ENCODE data around the gene JMY. TPM values are rescaled to one million over a fixed set of nuclear protein-coding genes. Genes with fewer than 3 reads are reported as not detected.

Gene JMY
- total and polyA plus RNA-seq, 4 donors: 14.3 to 39.4 (median 21.7) TPM

DNA sequence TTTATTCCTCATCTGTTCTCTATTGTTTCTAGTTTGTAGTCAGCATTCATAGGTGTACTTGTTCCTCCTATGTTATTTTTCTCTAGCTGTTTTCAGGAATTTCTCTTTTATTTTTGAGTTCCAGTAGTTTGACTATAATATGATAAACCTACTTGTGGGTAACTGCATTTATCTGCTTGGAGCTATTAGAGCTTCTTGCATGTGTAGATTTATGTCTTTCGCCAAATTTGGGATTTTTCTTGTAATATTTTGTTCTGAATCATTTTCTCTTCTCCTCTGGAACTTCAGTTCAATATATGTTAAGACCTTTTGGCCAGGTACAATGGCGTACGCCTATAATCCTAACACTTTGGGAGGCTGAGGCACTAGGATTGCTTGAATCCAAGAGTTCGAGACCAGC is 37.4 kb downstream of the JMY start:
- DNase-seq (ENCODE audit: low read depth in 4 of 6, low spot score in 6 of 6): no peak
- Histone ChIP-seq H3K4me3 (ENCODE audit: low read depth, low read length) (no peak overlapping the region), H3K4me1 (ENCODE audit: control insufficient read depth, insufficient read depth, low read length) (no peaks in the 10 kb centered on the region), H3K36me3 (ENCODE audit: control insufficient read depth, insufficient read depth, low read length) (peaks cover under 1% of the 10 kb centered on the region), H3K9me3 (ENCODE audit: control insufficient read depth, insufficient read depth, low read length) (no peaks in the 10 kb centered on the region), H3K27me3 (ENCODE audit: control insufficient read depth, insufficient read depth, low read length) (no peaks in the 10 kb centered on the region), H3K27ac (ENCODE audit: low read depth, low read length) (no peak overlapping the region)
- WGBS (ENCODE audit: insufficient coverage): 92% methylated on average over 2 of the region's 4 CpGs

GRCh38 chr5:79284846-79285245 is 48.9 kb downstream of the JMY start:
- no CpG with 5 or more reads among the region's 3 CpGs for WGBS (ENCODE audit: insufficient coverage)
- no peak overlapping the region for H3K27ac ChIP-seq (ENCODE audit: low read depth, low read length)
- DNase-seq (ENCODE audit: low read depth in 4 of 6, low spot score in 6 of 6): no peak

GRCh38 chr5:79285285-79285684 is 49.4 kb downstream of the JMY start:
- no peaks in the 10 kb centered on the region for H3K36me3 ChIP-seq (ENCODE audit: control insufficient read depth, insufficient read depth, low read length)
- H3K4me1 ChIP-seq (ENCODE audit: control insufficient read depth, insufficient read depth, low read length): peaks cover 2% of the 10 kb centered on the region
- DNase-seq (ENCODE audit: low read depth in 4 of 6, low spot score in 6 of 6): no peak
- WGBS (ENCODE audit: insufficient coverage): 100% methylated on average over 1 of the region's 3 CpGs
- H3K4me3 ChIP-seq (ENCODE audit: low read depth, low read length): no peak overlapping the region
- no peaks in the 10 kb centered on the region for H3K9me3 ChIP-seq (ENCODE audit: control insufficient read depth, insufficient read depth, low read length)
- no peak overlapping the region for H3K27ac ChIP-seq (ENCODE audit: low read depth, low read length)
- H3K27me3 ChIP-seq (ENCODE audit: control insufficient read depth, insufficient read depth, low read length): no peaks in the 10 kb centered on the region

More at GRCh38 chr5:79284846-79285245, 48.9 kb downstream of the JMY start:
- Histone ChIP-seq H3K36me3 (ENCODE audit: control insufficient read depth, insufficient read depth, low read length) (no peaks in the 10 kb centered on the region), H3K4me1 (ENCODE audit: control insufficient read depth, insufficient read depth, low read length) (peaks cover 2% of the 10 kb centered on the region), H3K4me3 (ENCODE audit: low read depth, low read length) (no peak overlapping the region), H3K9me3 (ENCODE audit: control insufficient read depth, insufficient read depth, low read length) (no peaks in the 10 kb centered on the region), H3K27me3 (ENCODE audit: control insufficient read depth, insufficient read depth, low read length) (no peaks in the 10 kb centered on the region)

GRCh38 chr5:79285833-79286232 is 49.9 kb downstream of the JMY start:
- Histone ChIP-seq H3K9me3 (ENCODE audit: control insufficient read depth, insufficient read depth, low read length) (no peaks in the 10 kb centered on the region), H3K4me3 (ENCODE audit: low read depth, low read length) (no peak overlapping the region), H3K36me3 (ENCODE audit: control insufficient read depth, insufficient read depth, low read length) (no peaks in the 10 kb centered on the region), H3K27me3 (ENCODE audit: control insufficient read depth, insufficient read depth, low read length) (no peaks in the 10 kb centered on the region), H3K27ac (ENCODE audit: low read depth, low read length) (no peak overlapping the region), H3K4me1 (ENCODE audit: control insufficient read depth, insufficient read depth, low read length) (peaks cover 2% of the 10 kb centered on the region)
- 31% methylated on average over 4 of the region's 7 CpGs for WGBS (ENCODE audit: insufficient coverage)
- peak in 1 of 6 donors; percentile 3 for DNase-seq (ENCODE audit: low read depth in 4 of 6, low spot score in 6 of 6)

DNA sequence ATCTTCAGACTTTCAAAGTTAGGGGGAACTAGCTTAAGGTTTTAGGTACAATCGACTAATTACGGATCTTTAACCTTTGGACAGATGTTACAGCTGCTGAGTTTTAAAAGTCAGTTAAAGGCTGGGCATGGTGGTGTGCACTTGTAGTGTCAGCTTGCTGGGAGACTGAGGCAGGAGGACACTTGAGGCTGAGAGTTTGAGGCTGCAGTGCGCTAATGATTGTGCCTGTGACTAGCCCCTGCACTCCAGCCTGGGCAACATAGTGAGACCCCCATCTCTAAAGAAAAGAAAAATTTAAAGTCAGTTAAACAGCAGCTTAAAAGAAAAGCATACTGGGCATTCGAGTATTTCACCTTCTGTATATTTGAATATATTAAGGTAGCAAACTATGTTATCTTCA is 51.4 kb downstream of the JMY start:
- Histone ChIP-seq H3K4me1 (ENCODE audit: control insufficient read depth, insufficient read depth, low read length) (peaks cover 2% of the 10 kb centered on the region), H3K9me3 (ENCODE audit: control insufficient read depth, insufficient read depth, low read length) (no peaks in the 10 kb centered on the region), H3K27ac (ENCODE audit: low read depth, low read length) (no peak overlapping the region), H3K36me3 (ENCODE audit: control insufficient read depth, insufficient read depth, low read length) (no peaks in the 10 kb centered on the region), H3K4me3 (ENCODE audit: low read depth, low read length) (no peak overlapping the region), H3K27me3 (ENCODE audit: control insufficient read depth, insufficient read depth, low read length) (no peaks in the 10 kb centered on the region)
- no peak for DNase-seq (ENCODE audit: low read depth in 4 of 6, low spot score in 6 of 6)
- WGBS (ENCODE audit: insufficient coverage): 100% methylated on average over 2 of the region's 4 CpGs

DNA sequence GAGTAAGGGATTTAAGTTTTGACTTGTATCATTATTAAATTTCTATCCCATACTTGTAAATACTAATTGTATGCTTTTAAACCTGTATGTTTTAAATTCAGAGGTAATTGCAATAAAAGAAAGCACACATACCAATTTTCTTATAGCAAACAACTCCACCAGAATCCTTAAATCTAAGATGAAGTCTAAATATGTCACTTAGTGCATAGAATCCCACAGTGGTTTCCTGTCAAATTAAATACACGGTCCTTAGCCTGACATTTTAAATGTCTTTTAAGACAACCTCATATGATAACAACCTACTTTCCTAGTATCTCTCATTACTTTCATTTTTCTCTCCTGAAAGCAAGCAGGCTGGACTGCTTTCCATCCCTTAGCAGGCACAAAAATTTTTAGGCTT is 52.0 kb downstream of the JMY start:
- Histone ChIP-seq H3K27ac (ENCODE audit: low read depth, low read length) (no peak overlapping the region), H3K4me1 (ENCODE audit: control insufficient read depth, insufficient read depth, low read length) (peaks cover 2% of the 10 kb centered on the region), H3K4me3 (ENCODE audit: low read depth, low read length) (no peak overlapping the region), H3K36me3 (ENCODE audit: control insufficient read depth, insufficient read depth, low read length) (no peaks in the 10 kb centered on the region), H3K9me3 (ENCODE audit: control insufficient read depth, insufficient read depth, low read length) (no peaks in the 10 kb centered on the region), H3K27me3 (ENCODE audit: control insufficient read depth, insufficient read depth, low read length) (no peaks in the 10 kb centered on the region)
- WGBS (ENCODE audit: insufficient coverage): 100% methylated on average over 1 of the region's 1 CpG
- DNase-seq (ENCODE audit: low read depth in 4 of 6, low spot score in 6 of 6): no peak

- H3K9me3 ChIP-seq (ENCODE audit: control insufficient read depth, insufficient read depth, low read length): no peaks in the 10 kb centered on the region
- no peak overlapping the region for H3K27ac ChIP-seq (ENCODE audit: low read depth, low read length)
- no peaks in the 10 kb centered on the region for H3K36me3 ChIP-seq (ENCODE audit: control insufficient read depth, insufficient read depth, low read length)
- no peaks in the 10 kb centered on the region for H3K4me1 ChIP-seq (ENCODE audit: control insufficient read depth, insufficient read depth, low read length)
- no peak overlapping the region for H3K4me3 ChIP-seq (ENCODE audit: low read depth, low read length)
- no peaks in the 10 kb centered on the region for H3K27me3 ChIP-seq (ENCODE audit: control insufficient read depth, insufficient read depth, low read length)
- WGBS (ENCODE audit: insufficient coverage): no CpG with 5 or more reads among the region's 2 CpGs
- DNase-seq (ENCODE audit: low read depth in 4 of 6, low spot score in 6 of 6): no peak
Observed at GRCh38 chr5:79295029-79295428, 59.1 kb downstream of the JMY start.

DNA sequence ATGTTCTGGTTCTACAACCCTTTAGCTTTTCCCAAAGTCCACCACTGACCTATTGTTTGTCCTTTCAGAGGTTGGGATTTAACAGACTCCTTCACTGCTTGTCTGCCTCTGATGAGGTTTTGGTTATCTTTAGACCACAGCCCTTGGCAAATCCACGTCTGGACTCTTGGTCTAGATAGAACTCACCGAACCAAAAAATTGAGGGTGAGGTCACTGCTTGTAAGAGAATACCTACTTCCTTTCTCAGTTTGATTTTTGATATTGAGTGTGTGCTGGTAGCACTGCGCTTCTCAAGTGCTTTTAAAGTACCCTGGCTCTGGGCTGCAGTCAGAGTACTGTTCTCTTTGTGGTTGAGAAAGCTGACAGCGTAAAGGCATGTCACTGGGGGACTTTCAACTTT is 61.7 kb downstream of the JMY start:
- DNase-seq (ENCODE audit: low read depth in 4 of 6, low spot score in 6 of 6): no peak
- 97% methylated on average over 2 of the region's 4 CpGs for WGBS (ENCODE audit: insufficient coverage)
- Histone ChIP-seq H3K27ac (ENCODE audit: low read depth, low read length) (no peak overlapping the region), H3K27me3 (ENCODE audit: control insufficient read depth, insufficient read depth, low read length) (no peaks in the 10 kb centered on the region), H3K4me3 (ENCODE audit: low read depth, low read length) (no peak overlapping the region), H3K36me3 (ENCODE audit: control insufficient read depth, insufficient read depth, low read length) (peaks cover 3% of the 10 kb centered on the region), H3K9me3 (ENCODE audit: control insufficient read depth, insufficient read depth, low read length) (no peaks in the 10 kb centered on the region), H3K4me1 (ENCODE audit: control insufficient read depth, insufficient read depth, low read length) (no peaks in the 10 kb centered on the region)

GRCh38 chr5:79301046-79301712 is 65.2 kb downstream of the JMY start:
- Histone ChIP-seq H3K9me3 (ENCODE audit: control insufficient read depth, insufficient read depth, low read length) (no peaks in the 10 kb centered on the region), H3K36me3 (ENCODE audit: control insufficient read depth, insufficient read depth, low read length) (peaks cover 3% of the 10 kb centered on the region), H3K27me3 (ENCODE audit: control insufficient read depth, insufficient read depth, low read length) (no peaks in the 10 kb centered on the region), H3K4me3 (ENCODE audit: low read depth, low read length) (no peak overlapping the region), H3K27ac (ENCODE audit: low read depth, low read length) (no peak overlapping the region), H3K4me1 (ENCODE audit: control insufficient read depth, insufficient read depth, low read length) (no peaks in the 10 kb centered on the region)
- no peak for DNase-seq (ENCODE audit: low read depth in 4 of 6, low spot score in 6 of 6)
- WGBS (ENCODE audit: insufficient coverage): 100% methylated on average over 1 of the region's 4 CpGs

GRCh38 chr5:79302454-79302853 is 66.5 kb downstream of the JMY start:
- Histone ChIP-seq H3K4me3 (ENCODE audit: low read depth, low read length) (no peak overlapping the region), H3K27me3 (ENCODE audit: control insufficient read depth, insufficient read depth, low read length) (no peaks in the 10 kb centered on the region), H3K4me1 (ENCODE audit: control insufficient read depth, insufficient read depth, low read length) (no peaks in the 10 kb centered on the region), H3K36me3 (ENCODE audit: control insufficient read depth, insufficient read depth, low read length) (peaks cover 6% of the 10 kb centered on the region), H3K27ac (ENCODE audit: low read depth, low read length) (no peak overlapping the region), H3K9me3 (ENCODE audit: control insufficient read depth, insufficient read depth, low read length) (no peaks in the 10 kb centered on the region)
- no peak for DNase-seq (ENCODE audit: low read depth in 4 of 6, low spot score in 6 of 6)
- no CpG with 5 or more reads among the region's 1 CpG for WGBS (ENCODE audit: insufficient coverage)
